ENCODE results near the gene SAT1.

Gene SAT1

DNA sequence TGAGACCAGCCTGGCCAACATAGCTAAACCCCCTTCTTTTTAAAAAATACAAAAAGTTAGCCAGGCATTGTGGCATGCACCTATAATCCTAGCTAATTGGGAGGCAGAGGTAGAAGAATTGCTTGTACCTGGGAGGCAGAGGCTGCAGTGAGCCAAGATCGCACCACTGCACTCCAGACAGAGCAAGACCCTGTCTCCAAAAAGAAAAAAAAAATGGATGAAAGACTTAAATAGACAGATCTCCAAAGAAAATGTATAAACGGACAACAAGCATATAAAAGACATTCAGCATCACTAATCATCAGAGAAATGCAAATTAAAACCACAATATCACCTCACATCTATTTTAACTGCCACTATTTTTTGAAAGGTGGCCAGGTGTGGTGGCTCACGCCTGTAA lies 6.6 kb upstream of the SAT1 start:
- no peak for DNase-seq (ENCODE audit: low read depth in 2 of 2)

DNA sequence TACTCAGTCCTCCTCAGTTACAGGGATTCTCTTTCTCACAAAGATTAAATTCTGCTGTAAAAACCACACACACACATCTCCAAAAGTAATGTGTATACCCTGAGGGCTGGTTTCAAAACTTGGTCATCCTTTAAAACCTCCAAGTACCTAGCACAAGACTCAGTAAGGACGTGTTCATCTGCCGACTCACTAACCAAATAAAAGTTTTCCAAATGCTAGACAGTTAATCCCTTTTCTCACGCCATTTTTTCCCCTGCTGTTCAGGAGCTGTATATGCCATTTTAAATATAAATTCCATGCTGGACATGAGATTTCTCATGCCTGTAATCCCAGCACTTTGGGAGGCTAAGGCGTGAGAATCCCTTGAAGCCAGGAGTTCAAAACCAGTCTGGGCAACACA lies 3.9 kb upstream of the SAT1 start:
- no peak for DNase-seq (ENCODE audit: low read depth in 2 of 2)

GRCh38 chrX:23782455-23782854 lies 518 bp upstream of the SAT1 start:
- no peak for DNase-seq (ENCODE audit: low read depth in 2 of 2)

- DNase-seq (ENCODE audit: low read depth in 2 of 2), result no peak
Measured at GRCh38 chrX:23783589-23784469, 856 bp downstream of the SAT1 start.

- no peak for DNase-seq (ENCODE audit: low read depth in 2 of 2)
Measured at GRCh38 chrX:23784470-23785331, 1.7 kb downstream of the SAT1 start.

GRCh38 chrX:23785580-23785979 lies 2.6 kb downstream of the SAT1 start:
- no peak for DNase-seq (ENCODE audit: low read depth in 2 of 2)

- no peak for DNase-seq (ENCODE audit: low read depth in 2 of 2)
Measured at GRCh38 chrX:23786268-23786815, 3.4 kb downstream of the SAT1 start.

GRCh38 chrX:23787745-23788118 lies 4.8 kb downstream of the SAT1 start:
- DNase-seq (ENCODE audit: low read depth in 2 of 2), result no peak

- DNase-seq (ENCODE audit: low read depth in 2 of 2), result no peak
Measured at GRCh38 chrX:23788521-23788920, 5.5 kb downstream of the SAT1 start.

DNA sequence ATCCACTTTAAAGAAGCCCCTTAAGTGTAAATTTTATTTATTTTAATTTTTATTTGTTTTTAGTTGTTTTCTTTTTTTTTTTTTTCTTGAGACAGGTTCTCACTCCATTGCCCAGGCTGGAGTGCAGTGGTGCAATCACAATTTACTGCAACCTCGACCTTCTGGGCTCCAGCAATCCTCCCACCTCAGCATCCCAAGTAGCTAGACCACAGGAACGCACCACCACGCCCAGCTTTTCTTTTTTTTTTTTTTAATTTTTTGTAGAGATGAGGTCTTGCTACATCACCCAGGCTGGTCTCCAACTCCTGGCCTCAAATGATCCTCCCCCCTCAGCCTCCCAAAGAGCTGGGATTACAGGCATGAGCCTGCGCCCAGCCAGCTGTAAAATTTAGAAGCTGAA lies 6.0 kb downstream of the SAT1 start:
- DNase-seq (ENCODE audit: low read depth in 2 of 2), result no peak

GRCh38 chrX:23789386-23790154 lies 6.6 kb downstream of the SAT1 start:
- no peak for DNase-seq (ENCODE audit: low read depth in 2 of 2)

DNA sequence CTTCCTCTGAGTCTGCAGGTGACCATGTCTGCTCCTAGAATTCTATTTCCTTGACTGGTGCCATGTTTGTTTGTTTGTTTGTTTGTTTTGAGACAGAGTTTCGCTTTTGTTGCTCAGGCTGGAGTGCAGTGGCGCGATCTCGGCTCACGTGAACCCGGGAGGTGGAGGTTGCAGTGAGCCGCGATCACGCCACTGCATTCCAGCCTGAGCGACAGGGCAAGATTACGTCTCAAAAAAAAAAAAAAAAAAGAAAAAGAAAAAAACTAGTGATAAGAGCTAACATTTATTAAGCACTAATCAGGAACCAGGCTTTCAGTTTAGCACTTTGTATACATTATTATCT lies 7.2 kb downstream of the SAT1 start:
- DNase-seq (ENCODE audit: low read depth in 2 of 2), result no peak

GRCh38 chrX:23792861-23793553 lies 10.0 kb downstream of the SAT1 start:
- no peak for DNase-seq (ENCODE audit: low read depth in 2 of 2)

GRCh38 chrX:23795221-23795620 lies 12.2 kb downstream of the SAT1 start:
- no peak for DNase-seq (ENCODE audit: low read depth in 2 of 2)

- DNase-seq (ENCODE audit: low read depth in 2 of 2), result no peak
Measured at GRCh38 chrX:23797371-23798128, 14.6 kb downstream of the SAT1 start.

DNA sequence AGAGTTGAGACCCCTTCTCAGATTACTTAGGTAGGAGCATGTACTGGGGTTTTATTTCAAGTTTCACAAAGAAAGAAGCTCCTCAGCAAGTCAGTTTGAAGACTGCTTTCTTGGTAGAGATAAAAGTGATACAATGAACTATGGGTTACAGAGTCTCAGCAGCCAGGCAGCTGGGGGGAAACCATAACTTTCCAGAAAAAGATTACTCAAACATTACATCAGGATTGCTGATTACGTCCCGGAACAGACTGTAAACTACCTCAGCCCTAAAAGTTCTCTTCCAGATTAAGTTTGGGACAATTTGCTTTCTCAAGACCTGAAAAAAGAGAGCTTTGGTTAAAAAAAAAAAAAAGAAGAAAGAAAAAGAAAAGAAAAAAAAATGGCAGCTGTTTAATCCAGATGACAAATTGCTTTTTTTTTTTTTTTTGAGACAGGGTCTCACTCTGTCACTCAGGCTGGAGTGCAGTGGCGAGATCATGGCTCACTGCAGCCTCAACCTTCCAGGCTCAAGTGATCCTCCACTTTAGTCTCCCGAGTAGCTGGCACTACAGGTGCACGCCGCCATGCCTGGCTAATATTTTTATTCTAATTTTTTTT lies 16.6 kb downstream of the SAT1 start:
- DNase-seq (ENCODE audit: low read depth in 2 of 2), result no peak

- DNase-seq (ENCODE audit: low read depth in 2 of 2), result no peak
Measured at GRCh38 chrX:23802431-23802830, 19.5 kb downstream of the SAT1 start.

DNA sequence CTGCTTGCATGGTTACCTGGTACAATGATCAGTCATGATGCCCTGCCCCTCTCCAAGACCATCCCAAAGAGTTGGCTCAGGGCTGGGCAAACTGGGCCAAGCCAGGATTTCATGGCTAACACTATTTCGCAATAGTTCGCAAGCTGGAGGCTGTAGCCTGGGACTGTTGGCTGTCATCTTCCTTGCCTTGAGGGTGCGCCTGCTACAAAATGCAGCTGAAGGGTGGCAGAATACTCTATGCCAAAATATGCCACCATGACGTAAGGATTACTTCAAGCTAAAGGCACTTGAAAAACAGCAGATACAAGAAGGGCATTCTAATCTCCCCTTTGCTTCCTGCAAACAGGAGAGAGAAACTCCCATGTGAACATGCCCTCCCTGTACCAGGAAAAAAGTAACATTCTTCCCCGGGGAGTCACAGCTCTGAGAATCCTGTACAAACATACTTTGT lies 21.0 kb downstream of the SAT1 start:
- DNase-seq (ENCODE audit: low read depth in 2 of 2), result no peak

- DNase-seq (ENCODE audit: low read depth in 2 of 2), result no peak
Measured at GRCh38 chrX:23804578-23804977, 21.6 kb downstream of the SAT1 start.

DNA sequence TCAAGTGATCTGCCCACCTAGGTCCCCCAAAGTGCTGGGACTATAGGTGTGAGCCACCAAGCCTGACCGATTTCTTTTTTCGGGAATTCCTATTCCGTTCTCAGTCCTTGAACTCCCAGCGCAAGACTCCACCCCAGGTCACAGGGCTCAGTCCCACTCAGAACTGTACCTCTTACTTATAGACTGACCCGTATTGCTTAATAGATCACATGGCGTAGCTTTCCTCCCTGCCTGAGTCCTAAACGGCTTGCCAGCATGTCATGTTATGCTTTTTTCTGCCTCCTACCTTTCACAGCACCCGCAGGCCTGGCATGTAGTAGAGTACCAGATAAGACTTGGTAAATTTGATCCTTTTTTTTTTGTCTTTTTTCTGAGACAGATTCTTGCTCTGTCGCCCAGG lies 22.4 kb downstream of the SAT1 start:
- DNase-seq (ENCODE audit: low read depth in 2 of 2), result no peak

Measured in stimulated activated CD4-positive, alpha-beta T cell treated with anti-CD3 and anti-CD28 coated beads, Interleukin-1b, Interleukin-23, amount 100 ng/mL, for 1 hour (primary cell).